ENCODE measurements around the gene DAB1.

The DAB1 gene

GRCh38 chr1:57158604-57158998, 265.3 kb downstream of the DAB1 start:
- TF ChIP-seq, protein P1, sequence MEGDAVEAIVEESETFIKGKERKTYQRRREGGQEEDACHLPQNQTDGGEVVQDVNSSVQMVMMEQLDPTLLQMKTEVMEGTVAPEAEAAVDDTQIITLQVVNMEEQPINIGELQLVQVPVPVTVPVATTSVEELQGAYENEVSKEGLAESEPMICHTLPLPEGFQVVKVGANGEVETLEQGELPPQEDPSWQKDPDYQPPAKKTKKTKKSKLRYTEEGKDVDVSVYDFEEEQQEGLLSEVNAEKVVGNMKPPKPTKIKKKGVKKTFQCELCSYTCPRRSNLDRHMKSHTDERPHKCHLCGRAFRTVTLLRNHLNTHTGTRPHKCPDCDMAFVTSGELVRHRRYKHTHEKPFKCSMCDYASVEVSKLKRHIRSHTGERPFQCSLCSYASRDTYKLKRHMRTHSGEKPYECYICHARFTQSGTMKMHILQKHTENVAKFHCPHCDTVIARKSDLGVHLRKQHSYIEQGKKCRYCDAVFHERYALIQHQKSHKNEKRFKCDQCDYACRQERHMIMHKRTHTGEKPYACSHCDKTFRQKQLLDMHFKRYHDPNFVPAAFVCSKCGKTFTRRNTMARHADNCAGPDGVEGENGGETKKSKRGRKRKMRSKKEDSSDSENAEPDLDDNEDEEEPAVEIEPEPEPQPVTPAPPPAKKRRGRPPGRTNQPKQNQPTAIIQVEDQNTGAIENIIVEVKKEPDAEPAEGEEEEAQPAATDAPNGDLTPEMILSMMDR (conservative IDR thresholded peaks at IDR 0.05; ENCODE audit: low read depth, low read length), result no peak
- no peak overlapping the region for H3K4me3 ChIP-seq (ENCODE audit: low read length)
- DNase-seq (ENCODE audit: low read depth), result no peak

DNA sequence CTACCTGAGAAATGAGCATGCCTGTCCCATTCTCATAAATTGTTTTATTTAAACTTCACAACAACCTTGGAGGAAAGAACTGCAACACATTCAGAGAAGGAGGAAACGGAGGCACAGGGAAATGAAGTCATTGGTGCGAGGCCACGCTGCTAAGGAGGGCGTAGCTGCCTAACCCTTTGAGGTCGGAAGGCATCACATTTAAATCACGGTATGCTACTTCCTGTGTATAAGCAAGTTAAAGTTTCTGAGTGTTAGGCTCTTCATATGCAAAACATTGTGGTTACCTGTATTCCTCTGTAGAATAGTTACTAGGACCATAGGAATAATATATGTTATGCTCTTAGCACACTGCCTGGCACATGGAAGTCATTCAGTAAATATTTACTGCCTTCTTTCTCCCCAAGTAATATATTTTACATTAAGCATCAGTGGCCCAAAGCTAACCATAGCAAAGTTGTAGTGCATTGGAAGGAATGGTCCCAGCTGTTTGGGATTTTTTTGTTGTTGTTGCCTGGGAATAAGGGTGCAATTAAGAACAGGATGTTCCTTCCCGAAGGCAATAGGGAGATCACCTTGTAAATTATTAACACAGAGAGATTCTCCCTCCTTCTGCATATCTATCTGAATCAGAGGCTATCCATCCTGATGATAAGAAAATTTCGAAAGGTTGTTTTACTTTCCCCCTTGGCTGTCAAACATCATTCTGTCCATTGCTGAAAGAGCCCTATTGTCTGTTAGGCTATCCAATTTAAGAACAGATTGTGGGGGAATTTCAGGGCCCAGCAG, 265.8 kb downstream of the DAB1 start:
- no peak overlapping the region for H3K4me3 ChIP-seq (ENCODE audit: low read length)
- no peak for DNase-seq (ENCODE audit: low read depth)
- TF ChIP-seq, protein P1 (conservative IDR thresholded peaks at IDR 0.05; ENCODE audit: low read depth, low read length), result no peak

DNA sequence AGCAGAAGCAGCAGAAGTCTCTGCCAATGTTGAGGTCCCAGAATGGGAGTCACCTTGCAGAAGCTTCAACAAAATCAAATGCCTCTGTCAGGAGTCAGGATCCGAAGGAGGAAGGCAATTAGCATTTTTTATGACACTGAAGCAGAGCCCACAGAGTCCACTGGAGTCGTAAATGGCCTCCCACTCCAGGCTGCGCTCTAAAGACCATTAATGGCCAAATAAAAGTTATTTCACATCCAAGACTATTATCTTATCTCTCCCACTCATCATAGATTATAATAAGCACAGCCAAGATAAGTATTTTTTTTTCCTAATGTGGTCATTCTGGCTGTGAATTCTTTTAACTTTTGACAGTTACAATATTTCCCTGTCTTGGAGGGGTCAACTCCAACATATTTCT, 267.0 kb downstream of the DAB1 start:
- TF ChIP-seq, protein P1 (conservative IDR thresholded peaks at IDR 0.05; ENCODE audit: low read depth, low read length), result no peak
- no peak for DNase-seq (ENCODE audit: low read depth)
- no peak overlapping the region for H3K4me3 ChIP-seq (ENCODE audit: low read length)

- H3K4me3 ChIP-seq (ENCODE audit: low read length), result no peak overlapping the region
- TF ChIP-seq, protein P1 (conservative IDR thresholded peaks at IDR 0.05; ENCODE audit: low read depth, low read length), result no peak
- DNase-seq (ENCODE audit: low read depth), result no peak
Observed at GRCh38 chr1:57146100-57146499, 277.8 kb downstream of the DAB1 start.

DNA sequence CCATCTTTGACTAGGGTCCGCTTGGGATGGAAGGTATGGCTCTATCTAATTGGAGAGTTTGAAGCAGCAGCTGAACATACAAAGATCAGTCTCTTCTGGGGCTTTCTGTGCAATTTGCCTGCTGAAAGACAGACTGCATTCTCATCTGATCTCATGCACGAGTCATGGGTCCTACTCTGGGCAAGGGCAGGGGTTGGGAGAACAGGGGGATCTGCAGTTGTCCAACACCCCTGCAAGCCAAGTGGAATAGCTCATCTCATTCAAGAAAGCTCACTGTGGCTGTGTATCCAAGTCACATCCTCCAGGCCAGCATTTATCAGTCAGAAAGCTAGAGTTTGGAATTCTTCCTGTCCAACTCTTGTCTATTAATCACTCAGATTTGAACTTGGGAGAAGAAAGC, 280.9 kb downstream of the DAB1 start:
- no peak overlapping the region for H3K4me3 ChIP-seq (ENCODE audit: low read length)
- no peak for DNase-seq (ENCODE audit: low read depth)
- TF ChIP-seq, protein P1 (conservative IDR thresholded peaks at IDR 0.05; ENCODE audit: low read depth, low read length), result no peak

DNA sequence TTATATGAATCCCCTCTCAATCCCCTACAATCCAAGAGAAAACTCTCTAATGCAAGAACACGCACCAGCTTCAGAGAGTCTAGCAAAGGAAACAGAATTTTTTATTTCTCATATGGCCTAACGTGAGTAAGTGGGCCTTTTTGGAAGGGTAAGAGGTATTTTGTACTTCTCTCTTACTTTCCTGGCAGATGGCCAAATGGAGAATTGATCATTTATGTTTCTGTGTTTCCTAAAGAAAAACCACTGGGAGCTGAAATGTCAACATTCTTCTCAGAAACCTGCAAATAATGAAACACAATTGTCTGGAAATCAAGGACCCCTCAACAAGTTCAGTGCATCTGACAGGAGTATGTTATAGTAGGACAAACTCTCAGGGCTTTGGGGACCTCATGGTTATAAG, 281.7 kb downstream of the DAB1 start:
- DNase-seq (ENCODE audit: low read depth), result no peak
- no peak overlapping the region for H3K4me3 ChIP-seq (ENCODE audit: low read length)
- TF ChIP-seq, protein P1 (conservative IDR thresholded peaks at IDR 0.05; ENCODE audit: low read depth, low read length), result no peak

DNA sequence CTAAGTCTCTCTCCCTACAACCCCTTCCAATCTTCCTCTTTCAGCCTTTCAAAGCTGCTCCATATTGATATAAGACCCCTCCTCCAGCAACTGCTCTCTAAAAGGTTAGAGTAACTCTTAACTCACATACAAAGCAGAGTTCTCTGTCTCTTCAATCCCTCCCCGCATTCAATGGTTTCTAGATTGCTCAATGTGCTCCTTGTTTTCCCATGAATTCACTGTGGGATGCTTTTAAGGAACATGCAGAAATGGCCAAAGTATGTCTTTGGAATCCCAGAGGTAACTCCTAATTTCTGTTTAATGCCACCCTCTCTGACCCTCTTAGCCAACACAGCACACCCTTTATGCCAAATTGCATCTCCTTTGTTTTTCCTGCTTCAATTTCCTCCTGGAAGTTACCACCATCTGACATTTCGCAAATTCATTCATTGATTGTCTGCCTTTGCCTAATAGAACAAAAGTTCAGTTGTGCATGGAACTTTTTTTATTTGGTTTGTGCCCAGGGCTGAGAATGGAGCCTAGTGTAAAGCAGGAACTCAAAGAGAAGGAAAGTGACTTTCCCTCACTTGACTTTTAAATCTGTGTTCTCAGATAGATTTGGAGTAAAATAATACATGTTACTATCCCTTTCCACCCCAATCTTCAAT, 285.3 kb downstream of the DAB1 start:
- no peak overlapping the region for H3K4me3 ChIP-seq (ENCODE audit: low read length)
- TF ChIP-seq, protein P1 (conservative IDR thresholded peaks at IDR 0.05; ENCODE audit: low read depth, low read length), result no peak
- no peak for DNase-seq (ENCODE audit: low read depth)

Data from retinal pigment epithelial cell (primary cell).